Subcutaneous adipose tissue (tissue), 4 donors: ENCODE measurements around the gene ANKRD29. TPM values are rescaled to one million over a fixed set of nuclear protein-coding genes. Genes with fewer than 3 reads are reported as not detected.

Experiments
- total RNA-seq, 4 donors: library from RNA; depleted of rRNA; stranded (reverse); fragments of >200 nt; gene quantifications; one replicate each; pipeline ENCODE4 v1.1.0, GENCODE V29; 2016
- TF ChIP-seq, protein P1 (sequence below): fragments of 450-650 bp; IDR thresholded peaks from one replicate; pipeline ENCODE4 v1.5.1; 2016; ENCODE audit warnings: low read depth, mild to moderate bottlenecking, control low read depth, antibody characterized with exemption, moderate library complexity

ANKRD29 gene
- total RNA-seq, 4 donors from 2014 or later: 9.2 to 30.7 (median 13.1) TPM

- TF ChIP-seq, protein P1, sequence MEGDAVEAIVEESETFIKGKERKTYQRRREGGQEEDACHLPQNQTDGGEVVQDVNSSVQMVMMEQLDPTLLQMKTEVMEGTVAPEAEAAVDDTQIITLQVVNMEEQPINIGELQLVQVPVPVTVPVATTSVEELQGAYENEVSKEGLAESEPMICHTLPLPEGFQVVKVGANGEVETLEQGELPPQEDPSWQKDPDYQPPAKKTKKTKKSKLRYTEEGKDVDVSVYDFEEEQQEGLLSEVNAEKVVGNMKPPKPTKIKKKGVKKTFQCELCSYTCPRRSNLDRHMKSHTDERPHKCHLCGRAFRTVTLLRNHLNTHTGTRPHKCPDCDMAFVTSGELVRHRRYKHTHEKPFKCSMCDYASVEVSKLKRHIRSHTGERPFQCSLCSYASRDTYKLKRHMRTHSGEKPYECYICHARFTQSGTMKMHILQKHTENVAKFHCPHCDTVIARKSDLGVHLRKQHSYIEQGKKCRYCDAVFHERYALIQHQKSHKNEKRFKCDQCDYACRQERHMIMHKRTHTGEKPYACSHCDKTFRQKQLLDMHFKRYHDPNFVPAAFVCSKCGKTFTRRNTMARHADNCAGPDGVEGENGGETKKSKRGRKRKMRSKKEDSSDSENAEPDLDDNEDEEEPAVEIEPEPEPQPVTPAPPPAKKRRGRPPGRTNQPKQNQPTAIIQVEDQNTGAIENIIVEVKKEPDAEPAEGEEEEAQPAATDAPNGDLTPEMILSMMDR: no peak
These were observed 42.1 kb upstream of the ANKRD29 start for GRCh38 chr18:23704806-23705205.

GRCh38 chr18:23703987-23704384 lies 41.3 kb upstream of the ANKRD29 start:
- TF ChIP-seq, protein P1: no peak

DNA sequence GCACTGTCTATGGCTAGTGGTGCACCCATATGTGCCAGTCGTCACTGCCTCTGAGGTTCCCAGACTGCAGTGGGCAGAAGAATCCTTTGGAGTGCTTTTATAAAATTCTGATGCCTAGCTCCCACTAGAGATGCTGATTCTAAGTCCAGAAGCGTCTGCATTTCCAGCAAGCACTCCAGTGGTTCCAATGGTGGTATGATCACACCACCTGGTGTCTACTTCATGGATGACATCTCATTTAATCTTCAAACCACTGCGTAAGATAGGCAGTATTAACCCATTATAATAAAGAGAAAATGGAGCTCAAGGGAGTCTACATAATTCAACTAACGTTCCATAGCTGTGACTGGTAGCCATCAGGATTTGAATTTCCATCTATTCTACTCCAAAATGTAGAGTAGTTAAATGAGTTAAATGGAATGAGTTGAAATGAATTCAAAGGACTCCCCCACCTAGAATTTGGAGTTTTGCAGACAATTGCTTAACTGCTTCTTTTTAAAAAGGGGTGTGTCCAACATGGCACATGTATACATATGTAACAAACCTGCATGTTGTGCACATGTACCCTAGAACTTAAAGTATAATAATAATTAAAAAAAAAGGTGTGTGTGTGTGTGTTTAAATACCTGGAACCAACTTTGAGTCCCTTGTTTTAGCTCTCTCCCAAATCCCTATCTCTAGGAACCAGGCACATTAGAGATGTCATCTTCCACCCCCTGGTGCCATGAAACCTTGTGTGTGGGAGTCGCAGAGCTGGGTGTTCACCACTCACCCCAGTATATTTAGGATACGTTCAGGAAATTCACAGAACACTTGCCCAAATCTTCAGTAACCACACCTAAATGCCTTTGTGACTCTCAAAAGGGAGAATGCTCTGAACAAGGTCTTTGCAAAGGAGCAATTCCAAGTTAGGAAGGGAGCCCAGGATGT lies 40.6 kb upstream of the ANKRD29 start:
- TF ChIP-seq, protein P1: no peak

- TF ChIP-seq, protein P1: no peak
These were observed 39.9 kb upstream of the ANKRD29 start for GRCh38 chr18:23702606-23703005.

- TF ChIP-seq, protein P1: no peak
These were observed 38.9 kb upstream of the ANKRD29 start for GRCh38 chr18:23701544-23702064.

DNA sequence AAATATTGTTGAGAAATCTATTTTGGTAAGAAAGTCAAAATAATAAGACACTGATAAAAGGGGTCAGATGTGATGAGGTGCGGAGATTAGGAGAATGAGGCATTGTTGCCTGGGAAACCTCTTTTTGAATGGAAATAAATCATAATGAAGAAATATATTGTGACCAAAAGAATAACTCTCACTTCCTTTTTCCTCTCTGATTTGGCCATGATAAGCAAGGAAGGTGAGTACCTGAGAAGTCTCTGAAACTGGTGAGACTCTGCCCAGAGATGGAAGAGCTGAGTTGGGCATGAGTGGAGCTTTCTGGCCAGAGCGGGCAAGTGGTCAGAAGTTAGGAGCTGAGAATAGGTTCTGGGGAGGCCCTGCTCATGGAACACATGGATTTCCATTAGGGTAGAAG lies 38.3 kb upstream of the ANKRD29 start:
- TF ChIP-seq, protein P1: no peak

DNA sequence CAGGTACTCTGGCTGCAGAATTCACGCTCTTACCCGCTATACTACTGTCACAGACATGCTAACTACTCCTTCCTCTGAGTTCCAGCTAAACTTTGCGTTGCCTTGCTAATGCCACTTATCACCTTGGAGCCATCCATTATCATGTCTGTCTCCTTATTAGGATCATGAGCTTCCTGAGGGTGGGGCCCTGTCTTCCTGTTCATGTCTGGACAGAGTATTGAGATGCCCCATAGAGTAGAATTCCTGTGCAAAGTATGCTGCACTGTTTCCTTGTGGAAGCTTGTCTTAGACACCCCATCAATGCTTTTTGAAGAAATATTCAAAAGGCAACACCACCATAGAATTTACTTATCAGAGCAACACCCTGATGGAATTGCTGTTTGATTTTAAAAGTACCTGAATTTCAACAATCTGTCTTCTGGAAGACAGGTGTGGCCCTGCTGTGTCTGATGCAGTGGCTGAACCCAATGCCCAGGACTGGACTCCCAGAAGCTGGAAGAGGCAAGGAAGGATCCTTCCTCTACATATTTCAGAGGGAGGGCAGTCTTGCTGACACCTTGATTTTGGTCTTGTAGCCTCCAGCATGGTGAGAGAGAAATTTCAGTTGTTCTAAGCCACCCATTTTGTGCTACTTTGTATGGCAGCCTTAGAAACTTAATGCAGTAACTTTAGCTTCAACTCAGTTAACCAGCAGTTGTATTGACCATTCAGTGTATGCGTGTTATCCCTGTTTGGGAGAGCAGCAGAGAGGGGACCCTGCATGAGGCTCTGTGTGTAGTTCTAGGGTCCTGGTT lies 32.1 kb upstream of the ANKRD29 start:
- TF ChIP-seq, protein P1: no peak
